H1 (cell line): ENCODE results near the gene RPS6KA5.

Experiments
- CHD1 ChIP-seq: IDR thresholded peaks from 2 replicates; pipeline ENCODE4 v1.6.1; 2012; ENCODE audit warnings: low read depth, low read length, improper control_type of control experiment
- CHD2 ChIP-seq: IDR thresholded peaks from 2 replicates; pipeline ENCODE4 v1.6.1; 2012; ENCODE audit warnings: low read length, improper control_type of control experiment
- HDAC6 ChIP-seq: IDR thresholded peaks from one replicate; pipeline ENCODE4 v1.7.1; 2012; ENCODE audit warnings: low read depth, mild to moderate bottlenecking, inconsistent platforms, low read length, moderate library complexity
- POLR2AphosphoS5 ChIP-seq: IDR thresholded peaks from 2 replicates; pipeline ENCODE4 v1.6.1; 2011; ENCODE audit warnings: low read depth, low read length
- TF ChIP-seq, protein P1 (sequence below): IDR thresholded peaks from 2 replicates; pipeline ENCODE4 v1.6.1; 2011; ENCODE audit warnings: low read length, improper control_type of control experiment

DNA sequence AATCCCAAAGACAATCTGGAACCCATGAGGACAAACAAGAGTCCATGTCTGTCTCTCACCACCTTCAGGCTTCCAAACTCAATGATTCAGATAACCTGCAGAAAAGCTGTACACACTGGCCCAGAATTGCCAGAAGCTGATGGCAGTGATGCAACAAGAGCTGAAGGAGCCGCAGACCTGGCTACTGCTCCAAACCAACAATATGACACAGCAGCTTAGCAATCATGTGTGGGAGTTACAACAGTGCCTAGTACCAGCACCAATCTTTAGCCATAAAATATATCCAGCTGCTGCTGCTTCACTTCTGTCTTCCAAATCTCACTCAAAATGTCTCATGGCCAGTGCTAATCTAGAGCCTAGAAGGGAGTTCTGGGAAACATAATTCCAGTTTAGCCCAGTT, 22.0 kb downstream of the RPS6KA5 start:
- TF ChIP-seq POLR2AphosphoS5 (no peak), CHD2 (no peak), HDAC6 (no peak), CHD1 (no peak)
- TF ChIP-seq, protein P1, sequence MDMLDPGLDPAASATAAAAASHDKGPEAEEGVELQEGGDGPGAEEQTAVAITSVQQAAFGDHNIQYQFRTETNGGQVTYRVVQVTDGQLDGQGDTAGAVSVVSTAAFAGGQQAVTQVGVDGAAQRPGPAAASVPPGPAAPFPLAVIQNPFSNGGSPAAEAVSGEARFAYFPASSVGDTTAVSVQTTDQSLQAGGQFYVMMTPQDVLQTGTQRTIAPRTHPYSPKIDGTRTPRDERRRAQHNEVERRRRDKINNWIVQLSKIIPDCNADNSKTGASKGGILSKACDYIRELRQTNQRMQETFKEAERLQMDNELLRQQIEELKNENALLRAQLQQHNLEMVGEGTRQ = no peak
